ENCODE measurements around the gene CHCHD6.

CHCHD6 gene

DNA sequence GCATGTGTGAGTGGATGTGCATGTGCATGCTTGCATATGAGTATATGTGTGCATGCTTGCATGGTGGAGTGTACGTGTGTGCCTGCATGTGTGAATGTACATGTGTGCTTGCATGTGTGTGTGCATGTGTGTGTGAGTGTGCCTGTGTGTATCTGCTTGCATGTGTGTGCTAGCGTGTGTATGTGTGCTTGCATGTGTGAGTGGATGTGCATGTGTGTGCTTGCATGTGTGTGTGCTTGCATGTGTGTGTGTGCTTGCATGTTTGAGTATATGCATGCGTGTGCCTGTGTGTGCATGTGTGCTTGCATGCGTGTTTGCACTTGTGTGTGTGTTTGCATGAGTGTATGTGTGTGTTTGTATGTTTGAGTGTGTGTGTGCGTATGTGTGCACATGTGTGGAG is 274.3 kb downstream of the CHCHD6 start:
- ChIA-PET CTCF (no interaction called here), POLR2A (no interaction called here)
- TF ChIP-seq SUZ12 (IDR thresholded peaks at IDR 0.05) (no peak), TARDBP (IDR thresholded peaks at IDR 0.05) (0 out of 2 replicates have a peak, but pooled peaks have one; percentile 52)
- no peak for DNase-seq (ENCODE audit: extremely low spot score)

DNA sequence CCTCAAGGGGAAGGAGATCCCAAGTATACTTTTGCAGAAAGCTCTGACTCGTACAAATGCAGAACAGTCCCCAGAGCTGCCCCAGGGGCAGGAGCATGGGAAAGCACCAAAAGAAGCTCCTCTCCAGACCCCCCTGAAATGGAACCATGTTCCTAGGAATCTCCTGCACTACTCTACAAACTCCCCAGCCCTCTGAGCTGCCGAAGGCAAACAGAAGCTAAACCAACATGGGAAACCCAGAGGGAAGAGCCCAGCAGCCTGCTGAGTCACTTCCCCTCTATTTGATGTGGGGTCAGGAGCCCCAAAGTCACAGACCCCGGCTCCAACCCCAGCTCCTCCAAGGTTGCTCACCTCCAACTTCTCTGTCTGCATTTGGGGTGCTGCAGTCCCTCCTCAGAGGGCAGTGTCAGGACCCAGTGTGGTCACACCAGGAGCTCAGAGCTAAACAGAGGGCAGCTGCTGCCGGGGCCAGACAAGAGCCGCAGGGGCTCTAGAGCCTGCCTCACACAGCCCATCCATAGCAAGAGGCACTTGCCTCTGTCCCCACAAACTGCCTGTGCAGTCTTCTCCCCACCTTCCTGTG is 275.1 kb downstream of the CHCHD6 start:
- POLR2A ChIA-PET: no interaction called here
- CTCF ChIA-PET: no interaction called here
- DNase-seq (ENCODE audit: extremely low spot score): no peak
- TF ChIP-seq BHLHE40 (IDR thresholded peaks at IDR 0.05; ENCODE audit: borderline replicate concordance) (no peak), SP1 (IDR thresholded peaks at IDR 0.05) (no peak), L3MBTL2 (conservative IDR thresholded peaks at IDR 0.05) (no peak), ARNT (IDR thresholded peaks at IDR 0.05) (no peak), TARDBP (IDR thresholded peaks at IDR 0.05) (no peak), FOXK2 (IDR thresholded peaks at IDR 0.05) (no peak), ELF4 (IDR thresholded peaks at IDR 0.05) (no peak), HDGF (IDR thresholded peaks at IDR 0.05; ENCODE audit: borderline replicate concordance) (no peak), SUZ12 (IDR thresholded peaks at IDR 0.05) (no peak), CTBP1 (IDR thresholded peaks at IDR 0.05; ENCODE audit: borderline replicate concordance) (no peak)

DNA sequence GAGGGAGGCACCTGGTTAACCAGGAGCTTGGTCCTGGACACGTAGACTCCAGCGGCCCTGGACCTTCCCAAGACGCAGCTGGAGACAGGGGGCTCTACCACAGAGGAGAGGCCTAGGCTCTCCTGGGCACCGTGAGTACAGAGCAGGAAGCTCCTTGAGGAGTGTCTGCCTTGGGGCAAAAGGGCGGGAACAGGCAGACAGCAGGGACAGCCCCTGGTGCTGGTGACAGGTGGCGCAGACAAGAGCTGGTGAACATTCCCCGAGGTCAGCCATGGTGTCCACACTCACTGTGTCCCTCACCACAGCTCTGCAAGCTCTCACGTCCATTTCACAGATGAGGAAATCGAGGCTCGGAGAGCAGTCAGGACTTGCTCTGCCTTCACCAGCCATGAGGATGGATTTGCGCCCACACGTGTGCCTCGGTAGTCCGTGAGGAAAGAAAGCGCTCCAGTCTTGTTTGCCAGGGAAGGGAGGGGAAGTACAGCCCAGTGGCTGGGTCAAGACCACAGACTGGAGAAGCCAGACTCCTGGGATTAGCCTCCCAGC is 276.3 kb downstream of the CHCHD6 start:
- no peak for TF ChIP-seq HDGF (IDR thresholded peaks at IDR 0.05; ENCODE audit: borderline replicate concordance)
- TF ChIP-seq, protein P1, sequence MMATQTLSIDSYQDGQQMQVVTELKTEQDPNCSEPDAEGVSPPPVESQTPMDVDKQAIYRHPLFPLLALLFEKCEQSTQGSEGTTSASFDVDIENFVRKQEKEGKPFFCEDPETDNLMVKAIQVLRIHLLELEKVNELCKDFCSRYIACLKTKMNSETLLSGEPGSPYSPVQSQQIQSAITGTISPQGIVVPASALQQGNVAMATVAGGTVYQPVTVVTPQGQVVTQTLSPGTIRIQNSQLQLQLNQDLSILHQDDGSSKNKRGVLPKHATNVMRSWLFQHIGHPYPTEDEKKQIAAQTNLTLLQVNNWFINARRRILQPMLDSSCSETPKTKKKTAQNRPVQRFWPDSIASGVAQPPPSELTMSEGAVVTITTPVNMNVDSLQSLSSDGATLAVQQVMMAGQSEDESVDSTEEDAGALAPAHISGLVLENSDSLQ (IDR thresholded peaks at IDR 0.05): no peak
- no peak for TF ChIP-seq SUZ12 (IDR thresholded peaks at IDR 0.05)
- TF ChIP-seq FOXK2 (IDR thresholded peaks at IDR 0.05): no peak
- ChIA-PET CTCF (no interaction called here), POLR2A (interaction anchor here (0.9 kb wide), 1 partner anchor 15 kb away, joined by 3 read pairs; no protein-coding TSS in a partner anchor)
- DNase-seq (ENCODE audit: extremely low spot score): no peak

DNA sequence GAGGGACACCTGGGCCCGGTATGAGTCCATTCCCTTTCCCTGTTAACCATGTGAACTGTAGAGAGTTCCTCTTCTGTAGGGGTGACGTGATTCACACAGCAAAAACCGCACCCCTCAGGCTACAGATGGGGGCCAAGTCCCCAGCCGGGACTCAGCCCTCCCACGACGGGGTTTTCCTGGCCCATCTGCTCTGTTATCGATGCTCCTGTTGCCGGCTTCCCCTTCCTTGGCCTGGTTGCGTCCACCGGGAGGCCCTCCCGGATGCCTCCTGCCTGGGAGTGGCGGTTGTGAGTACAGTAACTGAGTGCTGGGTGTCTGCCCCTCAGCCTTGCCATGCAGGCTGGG is 278.1 kb downstream of the CHCHD6 start:
- TF ChIP-seq ELF4 (IDR thresholded peaks at IDR 0.05) (no peak), TARDBP (IDR thresholded peaks at IDR 0.05) (no peak), ARNT (IDR thresholded peaks at IDR 0.05) (no peak), SUZ12 (IDR thresholded peaks at IDR 0.05) (no peak), NFRKB (IDR thresholded peaks at IDR 0.05) (no peak), BHLHE40 (IDR thresholded peaks at IDR 0.05; ENCODE audit: borderline replicate concordance) (no peak), L3MBTL2 (conservative IDR thresholded peaks at IDR 0.05) (no peak), SP1 (IDR thresholded peaks at IDR 0.05) (no peak)
- POLR2A ChIA-PET: interaction anchor here (1.0 kb wide), 1 partner anchor 19 kb away, joined by 3 read pairs; no protein-coding TSS in a partner anchor
- CTCF ChIA-PET: interaction anchor here (1.0 kb wide), 2 partner anchors 13 to 21 kb away, joined by 3 to 5 read pairs; no protein-coding TSS in a partner anchor
- DNase-seq (ENCODE audit: extremely low spot score): no peak

DNA sequence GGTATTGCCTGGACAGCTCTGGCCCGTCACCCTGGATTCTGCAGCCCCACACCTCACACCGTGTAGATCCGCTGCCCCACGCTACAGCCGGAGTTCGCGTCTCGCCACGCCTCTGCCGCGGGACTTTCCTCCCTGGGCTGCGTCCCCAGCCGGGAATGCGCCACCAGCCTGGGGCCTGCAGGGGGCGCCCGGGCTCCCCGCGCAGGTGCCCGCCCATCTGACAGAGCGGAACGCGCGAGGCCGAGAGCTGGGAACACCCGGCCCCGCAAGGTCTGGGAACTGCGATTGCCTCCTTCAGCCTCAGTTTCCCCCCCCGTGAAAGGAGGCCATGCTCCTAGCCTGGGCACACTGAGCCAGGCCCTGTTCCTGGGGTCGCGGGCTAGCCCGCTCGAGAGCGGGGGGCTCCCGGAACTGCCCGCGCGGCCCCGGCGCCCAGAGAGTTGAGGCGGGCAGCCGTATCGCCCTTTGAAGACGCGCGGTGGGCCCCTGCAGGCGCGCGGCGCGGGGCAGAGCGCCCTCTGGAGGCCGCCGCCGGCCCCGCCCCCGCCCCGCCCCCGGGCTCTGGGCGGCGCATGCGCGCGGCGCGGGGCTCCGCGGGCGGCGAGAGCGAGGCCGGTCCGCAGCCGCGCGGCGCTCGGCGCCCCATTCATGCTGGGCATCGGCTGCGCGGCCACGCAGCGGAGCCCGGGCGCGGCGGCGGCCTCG is 278.6 kb downstream of the CHCHD6 start, which contains the start of gene PLXNA1:
Gene PLXNA1 (plus strand): TSS at position 645 of the 705 bp plus-strand sequence. CDS start 5,479 bp downstream, outside the sequence.
- POLR2A ChIA-PET: interaction anchor here (1.0 kb wide), 1 partner anchor 18 kb away, joined by 3 read pairs; no protein-coding TSS in a partner anchor
- CTCF ChIA-PET: interaction anchor here (1.0 kb wide), 2 partner anchors 14 to 21 kb away, joined by 3 to 5 read pairs; no protein-coding TSS in a partner anchor
- TF ChIP-seq BHLHE40 (IDR thresholded peaks at IDR 0.05; ENCODE audit: borderline replicate concordance) (no peak), LEF1 (IDR thresholded peaks at IDR 0.05; ENCODE audit: borderline replicate concordance) (no peak), TARDBP (IDR thresholded peaks at IDR 0.05) (no peak), FOXK2 (IDR thresholded peaks at IDR 0.05) (no peak), L3MBTL2 (conservative IDR thresholded peaks at IDR 0.05) (peak; percentile 91), ARNT (IDR thresholded peaks at IDR 0.05) (no peak), FOXM1 (IDR thresholded peaks at IDR 0.05; ENCODE audit: borderline replicate concordance) (no peak)
- peak; percentile 93 for DNase-seq (ENCODE audit: extremely low spot score)

DNA sequence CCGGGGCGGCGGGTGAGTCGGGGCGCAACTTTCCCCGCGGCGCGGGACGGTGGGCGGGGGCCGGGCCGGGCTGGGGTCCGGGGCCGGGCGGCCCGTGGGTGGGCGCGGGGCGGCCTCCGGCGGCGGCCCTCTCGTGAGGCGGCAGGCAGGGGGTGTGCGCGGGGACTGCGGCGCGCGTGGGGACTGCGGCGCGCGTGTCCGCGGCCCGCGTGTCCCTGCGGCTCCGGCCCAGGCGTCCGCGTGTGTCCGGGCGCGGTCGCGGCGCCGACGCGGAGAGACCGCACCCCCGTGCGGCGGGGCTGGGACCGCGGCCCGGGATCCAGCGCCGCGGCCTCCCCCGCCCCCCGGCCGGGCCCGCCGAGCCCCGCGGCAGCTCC is 279.2 kb downstream of the CHCHD6 start:
- DNase-seq (ENCODE audit: extremely low spot score): peak; percentile 39
- TF ChIP-seq, protein P1 (IDR thresholded peaks at IDR 0.05): no peak
- POLR2A ChIA-PET: no interaction called here
- CTCF ChIA-PET: no interaction called here

DNA sequence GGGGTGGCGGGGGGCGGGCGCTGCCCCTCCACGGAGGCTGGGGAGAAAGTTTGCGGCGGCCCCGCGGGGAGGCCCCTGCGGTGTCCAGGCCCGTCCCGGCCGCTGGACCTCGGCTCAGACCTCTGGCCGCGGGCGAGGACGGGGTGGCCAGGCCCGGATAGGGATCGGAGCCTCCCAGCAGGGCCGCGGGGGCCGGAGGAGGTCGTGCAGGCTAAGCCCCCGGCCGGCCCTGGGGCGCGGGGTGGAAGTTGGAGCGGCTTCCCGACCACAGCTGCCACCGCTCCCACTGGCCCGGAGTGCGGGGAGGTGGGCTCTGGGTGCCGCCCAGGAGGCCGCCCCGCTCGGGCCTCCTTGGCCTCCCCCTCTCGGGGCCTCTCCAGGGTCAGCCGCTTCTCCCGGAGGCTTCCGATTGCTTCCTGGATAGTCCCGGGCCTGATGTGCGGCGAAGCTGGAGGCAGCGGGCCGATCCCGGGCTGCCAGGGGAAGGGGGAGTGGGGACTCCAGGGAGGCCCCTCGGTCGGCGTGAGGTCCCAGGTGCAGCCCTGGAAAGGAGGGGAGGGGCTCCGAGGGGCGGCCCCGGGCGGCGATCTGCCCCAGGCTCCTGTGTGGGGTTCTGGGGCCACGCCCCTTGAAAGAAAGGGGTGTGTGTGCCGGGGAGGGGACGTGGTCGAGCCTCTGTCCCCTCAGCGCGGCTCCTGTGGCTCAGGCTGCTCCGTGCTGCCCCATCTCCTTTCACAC is 279.8 kb downstream of the CHCHD6 start:
- TF ChIP-seq HDGF (IDR thresholded peaks at IDR 0.05; ENCODE audit: borderline replicate concordance): no peak
- no peak for TF ChIP-seq CTBP1 (IDR thresholded peaks at IDR 0.05; ENCODE audit: borderline replicate concordance)
- TF ChIP-seq ZNF384 (IDR thresholded peaks at IDR 0.05): no peak
- no peak for TF ChIP-seq ARNT (IDR thresholded peaks at IDR 0.05)
- TF ChIP-seq FOXM1 (IDR thresholded peaks at IDR 0.05; ENCODE audit: borderline replicate concordance): no peak
- TF ChIP-seq, protein P1 (IDR thresholded peaks at IDR 0.05): no peak
- no peak for TF ChIP-seq ELF4 (IDR thresholded peaks at IDR 0.05)
- ChIA-PET CTCF (no interaction called here), POLR2A (no interaction called here)
- DNase-seq (ENCODE audit: extremely low spot score): peak; percentile 38

Measured in HEK293T (cell line).